22Rv1 (cell line): ENCODE data around the gene ZNF367.

Experiments
- H3K27ac ChIP-seq: fragments of 450-650 bp; 2 replicates; pipeline ENCODE4 v1.5.1; 2017
- CTCF ChIP-seq: fragments of 450-650 bp; IDR thresholded peaks from 2 replicates; pipeline ENCODE4 v1.5.1; 2017; ENCODE audit warnings: mild to moderate bottlenecking
- ZFX ChIP-seq: fragments of 450-650 bp; IDR thresholded peaks from 2 replicates; pipeline ENCODE4 v1.6.1; 2017; ENCODE audit warnings: antibody characterized with exemption, borderline replicate concordance

The ZNF367 gene

GRCh38 chr9:96436456-96437126, 18.4 kb upstream of the ZNF367 start:
- H3K27ac ChIP-seq: no peak overlapping the region
- TF ChIP-seq ZFX (no peak), CTCF (no peak)

GRCh38 chr9:96436063-96436455, 17.9 kb upstream of the ZNF367 start:
- H3K27ac ChIP-seq: no peak overlapping the region

GRCh38 chr9:96435345-96435744, 17.2 kb upstream of the ZNF367 start:
- no peak overlapping the region for H3K27ac ChIP-seq
- TF ChIP-seq CTCF: no peak
- TF ChIP-seq ZFX: no peak

More at GRCh38 chr9:96436063-96436455, 17.9 kb upstream of the ZNF367 start:
- no peak for TF ChIP-seq ZFX
- TF ChIP-seq CTCF: no peak

GRCh38 chr9:96430377-96430776, 12.2 kb upstream of the ZNF367 start:
- H3K27ac ChIP-seq: no peak overlapping the region
- TF ChIP-seq CTCF (no peak), ZFX (no peak)

GRCh38 chr9:96429732-96430131, 11.6 kb upstream of the ZNF367 start:
- no peak for TF ChIP-seq ZFX
- TF ChIP-seq CTCF: no peak
- H3K27ac ChIP-seq: no peak overlapping the region

- TF ChIP-seq ZFX (no peak), CTCF (no peak)
- no peak overlapping the region for H3K27ac ChIP-seq
Observed at GRCh38 chr9:96425500-96426169, 7.5 kb upstream of the ZNF367 start.

GRCh38 chr9:96423985-96424336, 5.8 kb upstream of the ZNF367 start:
- H3K27ac ChIP-seq: no peak overlapping the region
- TF ChIP-seq CTCF (no peak), ZFX (no peak)
